SW480 (cell line): ENCODE results near the gene COX18.

Source experiments
- DNase-seq: peaks from one replicate; pipeline ENCODE4 v3.0.0-alpha.2; 2016; ENCODE audit warnings: low spot score

The COX18 gene, protein sequence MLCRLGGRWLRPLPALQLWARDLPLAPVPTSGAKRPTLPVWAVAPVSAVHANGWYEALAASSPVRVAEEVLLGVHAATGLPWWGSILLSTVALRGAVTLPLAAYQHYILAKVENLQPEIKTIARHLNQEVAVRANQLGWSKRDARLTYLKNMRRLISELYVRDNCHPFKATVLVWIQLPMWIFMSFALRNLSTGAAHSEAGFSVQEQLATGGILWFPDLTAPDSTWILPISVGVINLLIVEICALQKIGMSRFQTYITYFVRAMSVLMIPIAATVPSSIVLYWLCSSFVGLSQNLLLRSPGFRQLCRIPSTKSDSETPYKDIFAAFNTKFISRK

GRCh38 chr4:73069338-73070073, at the start of gene COX18:
Gene COX18 (minus strand): TSS chr4:73069716. CDS start chr4:73069649, 67 bp downstream.
- DNase-seq = peak; percentile 94

- no peak for DNase-seq
These were observed 40.0 kb upstream of the COX18 start for GRCh38 chr4:73109493-73109892.

DNA sequence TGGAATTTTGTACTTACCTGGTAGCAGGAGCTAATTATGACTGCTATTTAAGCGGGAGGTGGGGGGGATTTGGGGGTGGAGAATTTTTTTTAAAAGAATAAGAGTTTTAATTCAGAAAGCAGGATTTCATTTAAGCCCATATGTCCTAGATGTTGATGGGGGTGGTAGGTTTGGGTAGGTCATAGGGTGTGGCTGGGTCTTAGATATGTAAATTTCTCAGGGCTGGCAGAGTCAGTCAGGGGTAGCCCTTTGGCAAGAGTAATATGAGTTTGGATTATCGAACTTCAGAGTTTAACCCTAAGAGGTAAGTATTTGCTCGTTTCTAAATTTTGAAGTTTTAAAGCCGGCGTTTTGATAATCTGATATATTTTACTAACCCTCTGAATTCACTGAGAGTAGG, 35.2 kb upstream of the COX18 start:
- no peak for DNase-seq

- peak; percentile 58 for DNase-seq
These were observed 34.4 kb upstream of the COX18 start for GRCh38 chr4:73103799-73104503.

- no peak for DNase-seq
These were observed 29.6 kb upstream of the COX18 start for GRCh38 chr4:73099143-73099542.

DNA sequence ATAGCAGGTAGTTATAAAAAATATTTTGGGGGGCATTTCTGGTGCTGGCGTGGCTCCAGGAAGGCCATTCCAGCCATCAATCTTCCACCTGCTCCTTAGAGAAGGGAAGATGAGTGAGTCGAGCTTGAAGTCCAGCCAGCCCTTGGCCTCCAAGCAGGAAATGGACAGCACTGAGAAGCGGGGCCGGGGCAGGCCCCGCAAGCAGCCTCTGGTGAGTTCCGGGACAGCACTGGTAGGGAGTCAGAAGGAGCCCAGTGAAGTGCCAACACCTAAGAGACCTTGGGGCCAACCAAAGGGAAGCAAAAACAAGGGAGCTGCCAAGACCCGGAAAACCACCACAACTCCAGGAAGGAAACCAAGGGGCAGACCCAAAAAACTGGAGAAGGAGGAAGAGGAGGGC, 29.2 kb upstream of the COX18 start:
- no peak for DNase-seq

GRCh38 chr4:73098016-73098415, 28.5 kb upstream of the COX18 start:
- no peak for DNase-seq

DNA sequence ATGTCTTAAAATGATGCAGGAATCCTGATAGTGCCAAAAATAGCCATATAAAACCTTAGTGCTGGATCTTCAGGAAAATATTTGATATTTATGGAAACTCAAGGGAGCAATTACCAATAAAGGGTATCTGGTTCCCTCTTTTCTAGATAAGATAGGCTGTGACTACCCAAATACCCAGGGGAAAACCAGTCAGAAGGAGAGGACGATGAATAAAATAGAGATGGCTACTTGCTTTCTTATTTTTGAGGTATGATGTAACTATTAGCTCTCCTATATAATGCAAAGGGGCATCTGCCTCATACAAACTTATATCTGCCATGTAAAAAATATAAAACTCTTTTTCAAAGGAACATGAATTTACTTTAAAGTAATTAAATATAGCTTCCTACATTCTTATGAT, 23.4 kb upstream of the COX18 start:
- DNase-seq = no peak

DNA sequence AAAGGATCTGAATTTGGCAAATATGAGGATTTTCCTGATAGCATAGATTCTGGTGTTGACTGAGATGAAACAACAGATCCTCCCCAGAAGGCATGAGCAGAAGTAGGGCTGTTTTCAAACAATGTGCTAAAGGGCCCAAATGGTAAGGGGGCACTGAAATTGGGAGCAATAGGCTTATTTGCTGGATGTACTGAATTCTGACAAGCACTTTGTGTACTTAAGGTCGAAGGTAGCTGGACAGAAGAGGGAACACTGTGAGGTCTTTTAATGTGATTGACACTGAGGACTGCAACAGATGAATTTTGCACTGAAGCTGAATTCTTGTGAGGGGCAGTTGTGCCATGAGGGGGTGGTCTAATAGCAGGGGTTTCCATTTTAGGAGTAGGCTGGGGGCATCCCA, 21.2 kb upstream of the COX18 start:
- no peak for DNase-seq

- no peak for DNase-seq
These were observed 18.4 kb upstream of the COX18 start for GRCh38 chr4:73087871-73088270.

DNA sequence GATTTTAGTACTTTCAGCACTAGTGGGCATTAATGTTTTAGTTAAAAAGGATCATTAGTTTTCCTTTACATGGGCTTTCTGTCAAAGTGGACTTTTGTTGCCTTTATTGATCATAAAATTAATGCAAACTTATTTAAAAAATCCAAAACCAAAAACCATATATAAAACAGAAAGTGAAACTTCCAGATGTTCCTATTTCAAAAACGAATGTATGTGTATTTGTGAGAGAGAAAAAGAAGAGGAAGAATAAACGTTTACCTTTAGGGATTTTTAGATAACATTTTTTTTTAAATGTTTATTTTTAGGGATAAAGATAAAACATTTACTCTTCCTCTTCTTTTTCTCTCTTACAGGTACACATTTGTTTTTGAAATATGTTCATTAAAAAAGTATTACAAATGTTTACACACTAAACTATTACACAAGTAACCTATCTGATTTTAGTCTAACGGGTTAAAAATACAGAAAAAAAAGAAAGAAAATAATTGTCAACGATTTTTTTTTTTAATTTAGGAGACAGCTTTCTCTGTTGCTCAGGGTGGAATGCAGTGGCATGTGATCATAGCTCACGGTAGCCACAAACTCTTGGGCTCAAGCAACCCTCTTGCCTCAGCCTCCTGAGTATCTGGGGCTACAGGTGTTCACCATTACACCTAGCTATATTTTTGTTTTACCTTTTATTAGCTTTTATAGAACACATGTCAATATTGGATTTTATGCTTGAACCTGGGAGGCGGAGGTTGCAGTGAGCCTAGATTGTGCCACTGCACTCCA, 16.8 kb upstream of the COX18 start:
- DNase-seq = no peak

DNA sequence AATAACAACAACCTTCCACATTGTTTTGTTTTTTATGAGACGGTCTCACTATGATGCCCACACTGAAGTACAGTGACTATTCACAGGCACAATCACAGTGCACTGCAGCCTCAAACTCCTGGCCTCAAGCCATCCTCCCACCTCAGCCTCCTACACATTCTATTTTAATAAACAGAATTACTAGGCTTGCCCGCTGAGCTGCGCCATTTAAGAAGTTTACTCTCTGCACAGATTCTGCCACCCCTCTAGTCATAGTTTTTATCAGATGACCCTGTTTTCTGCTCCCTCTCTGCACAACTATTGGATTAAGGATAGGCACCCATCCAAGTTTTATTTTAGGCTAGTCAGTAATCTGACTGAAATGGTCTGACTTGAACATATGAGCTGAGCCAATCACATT, 11.3 kb upstream of the COX18 start:
- DNase-seq = no peak

GRCh38 chr4:73075832-73076231, 6.3 kb upstream of the COX18 start:
- no peak for DNase-seq

DNA sequence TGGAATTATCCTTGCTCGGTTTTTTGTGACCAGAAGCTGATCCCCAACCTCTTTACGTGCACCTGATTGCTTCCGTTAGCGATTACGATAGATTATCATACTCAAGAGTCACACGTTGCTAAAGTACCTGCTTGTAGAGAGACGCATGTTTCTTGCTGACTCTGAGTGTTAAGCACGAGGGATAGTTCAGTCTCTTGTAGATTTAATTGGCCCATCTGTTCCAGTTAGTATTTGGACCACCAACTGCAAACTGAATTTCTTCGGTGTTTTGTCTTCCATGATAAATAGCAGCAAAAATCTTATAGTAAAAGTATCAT, 516 bp upstream of the COX18 start:
- no peak for DNase-seq

DNA sequence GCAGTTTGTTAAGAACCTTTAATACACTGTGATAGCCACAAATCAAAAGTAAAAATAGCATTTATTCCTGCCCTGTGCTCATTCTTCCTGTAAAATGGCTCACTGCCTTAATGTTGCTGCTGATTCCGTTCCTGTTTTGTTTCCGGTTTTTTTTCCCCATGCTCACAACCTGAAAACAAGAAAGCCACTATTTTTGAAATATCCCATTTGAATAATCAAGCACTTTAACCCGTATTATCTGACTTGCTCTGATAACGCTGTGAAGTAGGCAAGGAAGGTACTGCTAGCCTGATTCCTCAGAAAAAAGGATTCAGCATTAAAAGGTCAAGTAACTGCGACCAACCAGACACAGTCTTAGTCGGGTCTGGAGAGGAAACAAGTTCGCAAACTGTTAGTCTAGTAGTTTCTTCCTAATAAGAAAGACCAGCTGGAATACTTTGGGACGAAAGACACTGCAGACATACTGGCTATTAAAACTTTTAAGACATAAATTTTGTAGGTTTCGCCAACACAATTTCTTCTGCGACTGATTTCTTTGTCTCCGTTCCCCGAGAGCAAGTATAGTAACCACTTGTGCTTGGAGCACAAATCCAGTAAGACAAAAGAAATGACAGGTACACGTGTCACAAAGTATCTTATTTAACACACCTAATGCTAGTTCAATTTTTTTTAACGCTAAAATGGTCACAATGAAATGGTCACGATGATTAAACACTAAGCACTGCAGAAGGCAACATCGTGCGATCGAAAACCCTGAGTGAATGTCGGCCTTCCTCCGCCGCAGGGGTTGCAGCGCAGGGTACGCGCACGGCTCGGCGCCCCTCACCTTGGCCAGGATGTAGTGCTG, 802 bp downstream of the COX18 start:
- DNase-seq = peak; percentile 27

GRCh38 chr4:73067971-73068394, 1.5 kb downstream of the COX18 start:
- no peak for DNase-seq

DNA sequence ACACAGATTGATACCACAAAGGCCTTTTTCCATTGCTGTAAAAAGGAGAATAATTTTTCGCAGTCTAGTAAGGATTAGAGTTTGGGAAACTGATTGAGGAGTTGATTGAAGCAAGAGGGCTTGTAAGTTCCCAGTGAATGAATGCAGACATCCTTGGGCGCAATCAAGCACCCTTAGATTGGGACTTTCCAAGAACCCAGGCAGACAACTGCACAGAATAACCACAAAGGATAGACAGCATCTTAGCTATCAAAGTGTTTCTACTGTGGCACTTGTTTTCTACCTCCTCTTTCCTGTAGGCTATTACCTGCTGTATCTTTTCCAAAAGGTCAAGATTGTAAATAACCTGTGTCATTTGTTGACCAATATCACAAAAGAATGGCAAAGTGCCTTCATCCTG, 2.6 kb downstream of the COX18 start:
- no peak for DNase-seq

- DNase-seq = no peak
These were observed 3.1 kb downstream of the COX18 start for GRCh38 chr4:73066445-73066844.

GRCh38 chr4:73064536-73064935, 5.0 kb downstream of the COX18 start:
- no peak for DNase-seq

DNA sequence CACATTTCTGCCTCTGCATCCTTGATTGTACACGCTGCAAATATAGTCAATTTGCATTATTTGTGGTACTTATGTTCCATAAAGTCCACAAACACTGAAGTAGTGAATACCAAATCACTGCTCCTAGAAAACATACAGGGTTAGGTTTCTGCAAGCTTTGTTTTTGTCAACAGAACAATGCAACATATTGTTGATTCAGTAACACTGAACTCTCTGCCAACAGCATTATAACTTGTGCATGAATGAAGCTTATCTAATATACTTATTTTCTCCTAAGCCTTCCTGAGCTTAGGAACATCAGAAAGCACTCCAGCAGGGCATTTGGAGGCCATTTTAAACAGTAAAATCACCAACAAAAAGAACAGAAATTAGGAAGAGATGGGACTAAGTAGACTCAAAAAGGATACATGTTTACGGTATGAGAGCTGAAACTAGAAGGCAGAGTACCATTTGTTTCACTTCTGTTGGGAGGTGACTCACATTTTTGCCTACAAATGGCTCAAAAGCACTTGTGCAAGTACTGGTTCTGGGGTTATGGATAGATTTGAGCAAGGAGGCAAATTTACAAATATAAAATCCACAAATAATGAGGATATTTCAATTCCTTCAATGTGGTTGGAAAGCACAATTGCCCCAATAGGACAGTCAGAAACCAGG, 14.1 kb downstream of the COX18 start:
- no peak for DNase-seq

- DNase-seq = no peak
These were observed 15.5 kb downstream of the COX18 start for GRCh38 chr4:73053974-73054480.
